ENCODE data around the gene CSTF3. TPM values are rescaled to one million over a fixed set of nuclear protein-coding genes. Genes with fewer than 3 reads are reported as not detected.

CSTF3 gene
- polyA plus RNA-seq, 1 donor (not counting 4 experiments of a cell fraction or from before 2014, with no cell fraction given) = 41.1 TPM

GRCh38 chr11:33172345-33172744 is 11.1 kb upstream of the CSTF3 start:
- no peaks in the 10 kb centered on the region for H4K20me1 ChIP-seq (ENCODE audit: control insufficient read depth, extremely low read depth, insufficient read depth, low read length)
- no peaks in the 10 kb centered on the region for H3K27me3 ChIP-seq (ENCODE audit: control insufficient read depth, extremely low read depth, insufficient read depth, low read length)
- H3K79me2 ChIP-seq (ENCODE audit: control insufficient read depth, insufficient read depth, low read length) = no peaks in the 10 kb centered on the region
- H2AFZ ChIP-seq (ENCODE audit: control insufficient read depth, low read length) = no peak overlapping the region
- H3K4me3 ChIP-seq (ENCODE audit: control insufficient read depth in 2 of 3, extremely low read depth in 1 of 3, insufficient read depth in 2 of 3, low read depth in 1 of 3, low read length in 3 of 3) = no peak overlapping the region
- no peaks in the 10 kb centered on the region for H3K4me1 ChIP-seq (ENCODE audit: control insufficient read depth, extremely low read depth, insufficient read depth, low read length)
- TF ChIP-seq CTCF (optimal IDR thresholded peaks at IDR 0.05 in 1 of 3, IDR thresholded peaks at IDR 0.05 in 1 of 3, conservative IDR thresholded peaks at IDR 0.05 in 1 of 3; ENCODE audit: extremely low read depth in 1 of 3, insufficient read depth in 2 of 3, low read length in 3 of 3) (no peak), EZH2 (IDR thresholded peaks at IDR 0.05; ENCODE audit: low read length) (no peak)
- H3K4me2 ChIP-seq (ENCODE audit: control insufficient read depth, extremely low read depth, insufficient read depth, low read depth, low read length) = no peak overlapping the region
- H3K9me1 ChIP-seq (ENCODE audit: control insufficient read depth, extremely low read depth, insufficient read depth, low read length) = no peaks in the 10 kb centered on the region
- DNase-seq (ENCODE audit: low read depth, low spot score) (no peak), FAIRE-seq (no peak)
- dilution Hi-C loops (cut with MboI; ENCODE audit: extremely low pct_ligation_motif_present, low sequenced_read_pairs) = no loop called here
- no peaks in the 10 kb centered on the region for H3K9me3 ChIP-seq (ENCODE audit: control insufficient read depth, low read depth, low read length)
- no peak overlapping the region for H3K27ac ChIP-seq (ENCODE audit: control insufficient read depth, insufficient read depth, low read length)
- no peak overlapping the region for H3K9ac ChIP-seq (ENCODE audit: control insufficient read depth, extremely low read depth, insufficient read depth, low read length)
- no peaks in the 10 kb centered on the region for H3K36me3 ChIP-seq (ENCODE audit: control insufficient read depth in 2 of 2, extremely low read depth in 1 of 2, insufficient read depth in 2 of 2, low read length in 2 of 2)

DNA sequence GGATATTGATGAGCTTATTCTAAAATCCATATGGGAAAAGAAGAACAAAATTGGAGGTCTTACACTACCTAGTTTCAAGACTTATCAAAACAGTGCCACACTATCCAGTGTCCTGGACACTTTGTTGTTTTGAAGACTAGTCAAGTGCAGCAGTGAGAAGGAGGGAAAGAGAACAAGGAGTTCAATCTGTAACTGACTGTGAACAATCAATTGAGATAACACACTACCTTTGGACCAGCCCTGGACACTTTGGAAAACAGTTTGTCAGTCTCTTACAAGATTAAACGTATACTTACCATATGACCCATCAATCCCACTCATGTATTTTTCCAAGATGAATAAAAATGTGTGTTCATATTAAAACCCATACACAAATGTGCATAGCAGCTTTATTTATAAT is 10.0 kb upstream of the CSTF3 start:
- no peaks in the 10 kb centered on the region for H4K20me1 ChIP-seq (ENCODE audit: control insufficient read depth, extremely low read depth, insufficient read depth, low read length)
- H3K4me1 ChIP-seq (ENCODE audit: control insufficient read depth, extremely low read depth, insufficient read depth, low read length) = no peaks in the 10 kb centered on the region
- no peaks in the 10 kb centered on the region for H3K36me3 ChIP-seq (ENCODE audit: control insufficient read depth in 2 of 2, extremely low read depth in 1 of 2, insufficient read depth in 2 of 2, low read length in 2 of 2)
- no peak for TF ChIP-seq CTCF (optimal IDR thresholded peaks at IDR 0.05 in 1 of 3, IDR thresholded peaks at IDR 0.05 in 1 of 3, conservative IDR thresholded peaks at IDR 0.05 in 1 of 3; ENCODE audit: extremely low read depth in 1 of 3, insufficient read depth in 2 of 3, low read length in 3 of 3)
- TF ChIP-seq EZH2 (IDR thresholded peaks at IDR 0.05; ENCODE audit: low read length) = no peak
- dilution Hi-C loops (cut with MboI; ENCODE audit: extremely low pct_ligation_motif_present, low sequenced_read_pairs) = no loop called here
- DNase-seq (ENCODE audit: low read depth, low spot score) = no peak
- H3K4me3 ChIP-seq (ENCODE audit: control insufficient read depth in 2 of 3, extremely low read depth in 1 of 3, insufficient read depth in 2 of 3, low read depth in 1 of 3, low read length in 3 of 3) = no peak overlapping the region
- H3K27me3 ChIP-seq (ENCODE audit: control insufficient read depth, extremely low read depth, insufficient read depth, low read length) = no peaks in the 10 kb centered on the region
- H3K9ac ChIP-seq (ENCODE audit: control insufficient read depth, extremely low read depth, insufficient read depth, low read length) = no peak overlapping the region
- FAIRE-seq = no peak
- H3K9me1 ChIP-seq (ENCODE audit: control insufficient read depth, extremely low read depth, insufficient read depth, low read length) = no peaks in the 10 kb centered on the region
- H3K9me3 ChIP-seq (ENCODE audit: control insufficient read depth, low read depth, low read length) = no peaks in the 10 kb centered on the region
- H3K4me2 ChIP-seq (ENCODE audit: control insufficient read depth, extremely low read depth, insufficient read depth, low read depth, low read length) = no peak overlapping the region
- H3K79me2 ChIP-seq (ENCODE audit: control insufficient read depth, insufficient read depth, low read length) = no peaks in the 10 kb centered on the region
- H3K27ac ChIP-seq (ENCODE audit: control insufficient read depth, insufficient read depth, low read length) = no peak overlapping the region
- H2AFZ ChIP-seq (ENCODE audit: control insufficient read depth, low read length) = no peak overlapping the region

Data from keratinocyte (primary cell).